Measurements from ENCODE around the gene LRBA. TPM values are rescaled to one million over a fixed set of nuclear protein-coding genes. Genes with fewer than 3 reads are reported as not detected.

LRBA gene
- polyA plus RNA-seq, 1 donor: 52.8 TPM

DNA sequence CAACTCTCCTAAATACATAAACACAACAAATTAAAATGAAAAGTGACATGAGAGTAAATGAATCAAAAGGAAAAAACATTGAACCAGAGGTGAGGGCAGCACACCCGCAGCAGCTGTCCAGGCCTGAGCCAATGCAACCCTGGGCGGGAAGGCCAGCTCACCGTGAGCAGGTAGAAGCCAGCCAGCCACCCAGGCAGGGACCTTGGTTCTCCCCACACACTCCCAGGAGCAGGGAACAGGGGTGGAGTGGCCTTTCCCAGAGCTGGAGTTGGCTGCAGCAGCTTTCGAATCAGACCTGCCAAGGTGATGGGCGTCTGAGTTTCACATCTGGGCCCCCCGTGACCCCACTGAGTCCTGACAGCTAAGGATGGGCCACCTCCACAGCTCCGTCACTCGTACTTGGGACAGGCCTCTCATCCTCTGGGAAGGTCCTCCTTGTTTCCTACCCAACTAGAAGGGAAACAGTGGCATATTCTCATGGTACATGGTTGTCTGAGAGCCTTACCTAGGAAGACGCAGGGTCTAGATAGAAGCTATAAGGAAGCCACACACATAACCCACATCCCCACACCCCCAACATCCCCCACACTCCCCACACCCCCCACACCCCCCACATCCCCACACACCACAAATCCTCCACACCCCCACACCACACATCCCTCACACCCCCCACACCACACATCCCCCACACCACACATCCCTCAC is 764.6 kb downstream of the LRBA start:
- DNase-seq: no peak
- no peak overlapping the region for H3K27ac ChIP-seq (ENCODE audit: low read length)
- no CpG with 5 or more reads among the region's 9 CpGs for WGBS (ENCODE audit: insufficient coverage, low lambda C conversion rate)
- no peak overlapping the region for H3K4me3 ChIP-seq (ENCODE audit: low read length)
- peaks cover 5% of the 10 kb centered on the region for H3K9me3 ChIP-seq (ENCODE audit: control insufficient read depth, low read depth, low read length)
- peaks cover 19% of the 10 kb centered on the region for H3K4me1 ChIP-seq (ENCODE audit: control insufficient read depth, insufficient read depth, low read length)
- H3K27me3 ChIP-seq (ENCODE audit: control insufficient read depth, insufficient read depth, low read length): no peaks in the 10 kb centered on the region
- peaks cover 2% of the 10 kb centered on the region for H3K36me3 ChIP-seq (ENCODE audit: control insufficient read depth, insufficient read depth, low read length)

DNA sequence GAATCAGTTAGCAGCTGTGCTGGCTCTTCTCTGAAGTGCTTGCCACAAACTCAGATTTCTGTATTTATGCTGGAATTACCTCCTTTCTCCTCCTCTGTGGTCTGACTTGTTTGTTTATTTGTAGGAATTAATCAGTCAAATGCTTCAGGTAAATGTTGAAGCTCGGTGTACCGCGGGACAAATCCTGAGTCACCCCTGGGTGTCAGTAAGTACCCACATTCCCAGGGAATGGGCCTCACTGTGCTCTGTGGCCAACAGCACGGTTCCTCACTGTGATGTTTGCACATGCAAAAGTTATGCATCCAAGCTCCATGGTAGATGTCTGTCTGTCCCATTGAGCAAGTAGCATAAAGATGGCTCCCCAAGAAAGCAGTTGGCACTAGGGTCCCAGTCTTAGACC is 766.9 kb downstream of the LRBA start:
- Histone ChIP-seq H3K27me3 (ENCODE audit: control insufficient read depth, insufficient read depth, low read length) (no peaks in the 10 kb centered on the region), H3K4me3 (ENCODE audit: low read length) (no peak overlapping the region), H3K27ac (ENCODE audit: low read length) (no peak overlapping the region), H3K9me3 (ENCODE audit: control insufficient read depth, low read depth, low read length) (peaks cover 2% of the 10 kb centered on the region), H3K36me3 (ENCODE audit: control insufficient read depth, insufficient read depth, low read length) (peaks cover 2% of the 10 kb centered on the region), H3K4me1 (ENCODE audit: control insufficient read depth, insufficient read depth, low read length) (peaks cover 12% of the 10 kb centered on the region)
- no peak for DNase-seq
- WGBS (ENCODE audit: insufficient coverage, low lambda C conversion rate): no CpG with 5 or more reads among the region's 4 CpGs

DNA sequence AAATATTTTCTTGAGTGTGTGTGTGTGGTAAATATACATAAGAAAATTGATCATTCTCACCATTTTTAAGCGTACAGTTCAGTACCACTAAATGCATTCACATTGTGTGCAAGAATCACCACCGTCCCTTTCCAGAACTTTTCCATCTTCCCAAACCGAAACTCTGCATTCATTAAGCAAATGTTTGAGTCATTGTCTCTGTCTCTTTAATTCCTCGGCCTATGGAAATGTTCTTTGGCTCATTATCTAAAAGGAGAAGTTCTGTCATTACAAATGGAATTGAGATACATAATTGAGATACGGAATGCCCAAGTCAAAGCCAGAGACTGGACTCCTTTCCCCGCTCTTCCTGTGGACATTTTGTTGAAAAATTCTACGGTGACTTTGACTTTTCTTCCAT is 767.9 kb downstream of the LRBA start:
- H3K27ac ChIP-seq (ENCODE audit: low read length): no peak overlapping the region

DNA sequence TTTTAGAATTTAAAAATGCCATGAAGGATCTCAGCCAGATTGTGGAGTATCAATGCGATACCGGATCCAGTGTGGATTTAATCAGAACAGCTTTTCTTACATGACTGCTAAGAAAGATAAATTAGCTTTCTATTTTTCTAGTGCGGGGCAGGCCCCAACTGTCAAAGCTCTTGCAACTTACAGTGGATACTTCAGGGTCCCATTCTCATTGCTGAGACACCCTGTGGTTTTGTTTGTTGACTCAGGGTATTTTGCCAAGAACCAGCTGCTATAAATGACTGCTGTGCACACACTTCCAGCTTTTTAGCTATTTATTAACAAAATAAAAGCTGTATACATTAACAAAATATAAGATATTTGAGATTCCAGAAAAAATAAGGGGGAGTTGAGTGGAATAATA is 770.5 kb downstream of the LRBA start:
- WGBS (ENCODE audit: insufficient coverage, low lambda C conversion rate): 80% methylated on average over 2 of the region's 3 CpGs
- Histone ChIP-seq H3K27ac (ENCODE audit: low read length) (no peak overlapping the region), H3K36me3 (ENCODE audit: control insufficient read depth, insufficient read depth, low read length) (peaks cover 2% of the 10 kb centered on the region), H3K4me3 (ENCODE audit: low read length) (no peak overlapping the region), H3K4me1 (ENCODE audit: control insufficient read depth, insufficient read depth, low read length) (no peaks in the 10 kb centered on the region), H3K9me3 (ENCODE audit: control insufficient read depth, low read depth, low read length) (no peaks in the 10 kb centered on the region), H3K27me3 (ENCODE audit: control insufficient read depth, insufficient read depth, low read length) (no peaks in the 10 kb centered on the region)
- DNase-seq: no peak

More for the DNA sequence above, 767.9 kb downstream of the LRBA start:
- no peak for DNase-seq
- peaks cover 2% of the 10 kb centered on the region for H3K36me3 ChIP-seq (ENCODE audit: control insufficient read depth, insufficient read depth, low read length)
- H3K27me3 ChIP-seq (ENCODE audit: control insufficient read depth, insufficient read depth, low read length): no peaks in the 10 kb centered on the region
- no peak overlapping the region for H3K4me3 ChIP-seq (ENCODE audit: low read length)
- no peaks in the 10 kb centered on the region for H3K9me3 ChIP-seq (ENCODE audit: control insufficient read depth, low read depth, low read length)
- WGBS (ENCODE audit: insufficient coverage, low lambda C conversion rate): 94% methylated on average over 3 of the region's 7 CpGs
- H3K4me1 ChIP-seq (ENCODE audit: control insufficient read depth, insufficient read depth, low read length): peaks cover 6% of the 10 kb centered on the region

DNA sequence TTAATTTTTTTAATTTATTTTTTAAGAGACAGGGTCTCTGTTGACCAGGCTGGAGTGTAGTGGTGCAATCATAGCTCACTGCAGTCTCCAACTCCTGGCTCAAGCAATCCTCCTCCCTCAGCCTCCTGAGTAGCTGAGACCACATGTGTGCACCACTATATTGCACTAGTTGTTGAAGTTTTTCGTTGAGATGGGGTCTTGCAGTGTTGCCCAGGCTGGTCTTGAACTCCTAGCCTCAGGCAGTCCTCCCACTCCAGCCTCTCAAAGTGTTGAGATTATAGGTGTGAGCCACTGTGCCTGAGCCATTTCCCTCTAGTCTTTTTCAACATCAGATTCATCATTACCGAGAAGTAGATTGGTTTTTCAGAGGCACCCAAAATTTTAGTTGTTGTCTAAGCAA is 771.2 kb downstream of the LRBA start:
- Histone ChIP-seq H3K9me3 (ENCODE audit: control insufficient read depth, low read depth, low read length) (no peaks in the 10 kb centered on the region), H3K4me1 (ENCODE audit: control insufficient read depth, insufficient read depth, low read length) (no peaks in the 10 kb centered on the region), H3K4me3 (ENCODE audit: low read length) (no peak overlapping the region), H3K27ac (ENCODE audit: low read length) (no peak overlapping the region), H3K27me3 (ENCODE audit: control insufficient read depth, insufficient read depth, low read length) (no peaks in the 10 kb centered on the region), H3K36me3 (ENCODE audit: control insufficient read depth, insufficient read depth, low read length) (peaks cover 2% of the 10 kb centered on the region)
- no peak for DNase-seq
- no CpG with 5 or more reads among the region's 2 CpGs for WGBS (ENCODE audit: insufficient coverage, low lambda C conversion rate)

DNA sequence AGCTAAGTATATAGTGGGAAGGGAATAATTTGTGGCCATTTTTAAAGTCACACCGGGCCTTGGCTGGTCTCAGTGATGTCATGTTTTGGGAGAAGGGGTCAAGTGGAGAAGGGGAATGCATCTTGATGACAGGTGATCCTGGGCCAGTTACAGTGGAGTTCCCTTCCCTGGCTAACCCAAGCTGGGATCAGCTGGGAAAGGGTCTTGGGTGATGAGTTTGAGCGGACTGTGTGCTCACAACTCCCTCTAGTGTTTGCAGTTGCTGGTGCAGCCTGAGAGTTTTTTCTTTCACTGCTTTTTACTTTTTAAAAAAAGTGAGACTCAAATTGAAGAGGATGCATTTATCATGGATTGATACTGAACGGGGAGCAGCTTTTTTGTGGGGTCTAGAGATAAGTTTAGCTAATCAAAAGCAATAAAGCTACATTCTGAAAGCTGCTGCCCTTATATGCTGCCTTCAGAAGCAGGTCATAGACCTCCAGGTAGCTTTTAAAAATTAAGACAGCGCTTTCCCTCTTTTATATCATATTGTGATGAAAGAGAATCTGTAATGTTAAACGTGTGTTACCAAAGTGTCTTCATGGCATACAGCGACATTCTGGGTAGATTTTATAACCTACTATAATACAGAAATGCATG is 772.1 kb downstream of the LRBA start:
- Histone ChIP-seq H3K27ac (ENCODE audit: low read length) (no peak overlapping the region), H3K9me3 (ENCODE audit: control insufficient read depth, low read depth, low read length) (no peaks in the 10 kb centered on the region), H3K27me3 (ENCODE audit: control insufficient read depth, insufficient read depth, low read length) (no peaks in the 10 kb centered on the region), H3K4me3 (ENCODE audit: low read length) (no peak overlapping the region), H3K4me1 (ENCODE audit: control insufficient read depth, insufficient read depth, low read length) (no peaks in the 10 kb centered on the region), H3K36me3 (ENCODE audit: control insufficient read depth, insufficient read depth, low read length) (no peaks in the 10 kb centered on the region)
- whole genome bisulfite sequencing (ENCODE audit: insufficient coverage, low lambda C conversion rate): no CpG with 5 or more reads among the region's 6 CpGs
- DNase-seq: no peak

DNA sequence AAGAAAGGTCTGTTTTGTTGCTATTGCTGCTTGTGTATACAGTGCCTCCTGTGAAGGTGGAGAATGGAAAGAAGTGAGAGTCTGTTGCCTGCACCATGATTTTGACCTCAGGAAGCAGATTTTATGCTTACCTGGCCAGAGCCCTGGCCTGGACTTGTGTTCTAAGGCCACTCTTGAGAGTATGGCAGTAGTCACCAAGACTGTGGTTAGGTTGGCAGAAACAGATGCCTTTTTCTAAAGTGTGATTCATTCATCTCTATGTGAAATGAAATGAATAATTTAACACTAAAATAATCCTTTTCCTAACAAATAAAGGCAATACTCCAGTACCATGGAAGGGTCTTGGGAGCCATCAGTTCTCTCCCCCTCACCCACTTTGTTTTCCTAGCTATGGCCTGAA is 775.1 kb downstream of the LRBA start:
- Histone ChIP-seq H3K27me3 (ENCODE audit: control insufficient read depth, insufficient read depth, low read length) (no peaks in the 10 kb centered on the region), H3K9me3 (ENCODE audit: control insufficient read depth, low read depth, low read length) (no peaks in the 10 kb centered on the region), H3K27ac (ENCODE audit: low read length) (no peak overlapping the region), H3K4me3 (ENCODE audit: low read length) (no peak overlapping the region), H3K36me3 (ENCODE audit: control insufficient read depth, insufficient read depth, low read length) (no peaks in the 10 kb centered on the region), H3K4me1 (ENCODE audit: control insufficient read depth, insufficient read depth, low read length) (no peaks in the 10 kb centered on the region)
- no peak for DNase-seq

DNA sequence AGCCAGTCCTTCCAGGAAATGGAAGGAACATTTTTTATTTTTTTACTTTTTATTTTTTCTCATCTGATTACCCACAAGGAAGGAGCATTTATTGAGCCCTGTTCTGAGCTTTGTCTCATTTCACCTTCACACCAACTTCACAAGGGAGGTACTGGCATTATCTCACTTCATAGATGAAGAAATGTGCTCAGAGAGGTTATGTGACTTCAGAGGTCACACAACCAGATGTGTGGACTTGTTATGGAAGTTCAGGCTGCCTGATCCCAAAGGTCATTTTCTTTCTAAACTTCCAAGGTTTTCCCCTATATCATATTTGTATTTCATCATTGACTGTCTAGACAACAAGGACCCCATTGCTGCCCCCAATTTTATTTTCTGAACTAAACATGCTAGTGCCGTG is 776.5 kb downstream of the LRBA start:
- Histone ChIP-seq H3K4me1 (ENCODE audit: control insufficient read depth, insufficient read depth, low read length) (no peaks in the 10 kb centered on the region), H3K27ac (ENCODE audit: low read length) (no peak overlapping the region), H3K9me3 (ENCODE audit: control insufficient read depth, low read depth, low read length) (no peaks in the 10 kb centered on the region), H3K4me3 (ENCODE audit: low read length) (no peak overlapping the region), H3K36me3 (ENCODE audit: control insufficient read depth, insufficient read depth, low read length) (peaks cover 2% of the 10 kb centered on the region), H3K27me3 (ENCODE audit: control insufficient read depth, insufficient read depth, low read length) (peaks cover 4% of the 10 kb centered on the region)
- no peak for DNase-seq
- WGBS (ENCODE audit: insufficient coverage, low lambda C conversion rate): no CpG with 5 or more reads among the region's 1 CpG

DNA sequence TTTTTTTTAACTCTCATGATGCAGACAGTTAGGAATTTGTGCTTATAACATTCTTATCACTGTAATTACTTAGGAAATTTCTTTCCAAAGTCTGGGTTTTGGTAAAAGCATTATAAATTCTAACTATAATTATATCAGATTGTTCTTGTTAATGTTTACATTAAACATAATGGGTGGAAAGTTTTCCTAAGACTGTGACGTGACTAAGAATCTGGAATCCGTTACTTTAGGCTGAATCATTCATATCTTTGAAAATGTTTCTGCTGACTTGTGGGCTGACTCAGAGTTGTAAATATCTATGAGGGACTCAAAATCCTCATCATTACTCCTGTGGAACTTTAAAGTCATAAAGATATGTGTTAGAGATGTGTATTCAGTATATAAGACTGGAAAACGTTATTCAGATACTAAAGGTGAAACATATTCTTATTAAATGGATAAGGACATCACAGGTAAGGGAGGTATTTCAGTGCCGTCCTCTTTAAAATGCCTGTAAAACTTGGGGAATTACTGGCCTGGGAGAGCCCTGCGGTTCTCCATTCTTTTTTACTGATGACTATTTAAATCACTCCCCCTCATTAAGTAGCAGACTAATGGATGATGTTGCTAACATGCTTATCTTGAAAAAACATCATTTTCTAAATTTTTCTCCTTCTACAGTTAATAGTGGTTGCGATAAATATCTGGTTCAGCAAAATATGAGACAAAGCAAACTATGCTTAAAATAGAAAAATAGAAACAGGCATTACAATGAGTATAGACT is 777.8 kb downstream of the LRBA start:
- H3K36me3 ChIP-seq (ENCODE audit: control insufficient read depth, insufficient read depth, low read length): peaks cover 2% of the 10 kb centered on the region
- no peak overlapping the region for H3K27ac ChIP-seq (ENCODE audit: low read length)
- WGBS (ENCODE audit: insufficient coverage, low lambda C conversion rate): 58% methylated on average over 2 of the region's 6 CpGs
- no peak overlapping the region for H3K4me3 ChIP-seq (ENCODE audit: low read length)
- no peaks in the 10 kb centered on the region for H3K9me3 ChIP-seq (ENCODE audit: control insufficient read depth, low read depth, low read length)
- peak in 1 of 2 donors; percentile 28 for DNase-seq
- H3K4me1 ChIP-seq (ENCODE audit: control insufficient read depth, insufficient read depth, low read length): no peaks in the 10 kb centered on the region
- H3K27me3 ChIP-seq (ENCODE audit: control insufficient read depth, insufficient read depth, low read length): peaks cover 4% of the 10 kb centered on the region

DNA sequence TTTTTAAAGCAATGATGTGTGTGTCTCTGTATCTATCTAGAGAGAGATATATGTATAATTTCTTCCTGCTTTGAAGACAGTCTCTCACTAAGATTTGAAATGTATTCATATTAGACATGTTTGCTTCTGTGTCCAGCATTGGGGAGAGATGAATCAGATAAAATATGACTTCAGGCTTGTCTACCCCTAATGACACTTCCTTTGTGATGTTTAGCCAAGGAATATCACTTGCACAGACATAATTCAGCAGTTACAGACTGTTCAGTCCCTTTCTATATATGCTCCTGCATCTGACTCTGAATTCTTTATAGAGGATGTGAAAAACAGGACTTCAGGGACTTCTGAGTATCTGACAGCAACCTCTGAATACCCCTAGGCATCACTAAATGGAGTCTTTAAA is 778.5 kb downstream of the LRBA start:
- no peaks in the 10 kb centered on the region for H3K4me1 ChIP-seq (ENCODE audit: control insufficient read depth, insufficient read depth, low read length)
- peak overlapping the region; percentile 21 for H3K27ac ChIP-seq (ENCODE audit: low read length)
- no peaks in the 10 kb centered on the region for H3K9me3 ChIP-seq (ENCODE audit: control insufficient read depth, low read depth, low read length)
- DNase-seq: no peak
- no peak overlapping the region for H3K4me3 ChIP-seq (ENCODE audit: low read length)
- peaks cover 4% of the 10 kb centered on the region for H3K27me3 ChIP-seq (ENCODE audit: control insufficient read depth, insufficient read depth, low read length)
- H3K36me3 ChIP-seq (ENCODE audit: control insufficient read depth, insufficient read depth, low read length): peaks cover 2% of the 10 kb centered on the region

Measured in large intestine (tissue), 3 donors.